Activated naive CD4-positive, alpha-beta T cell treated with anti-CD3 and anti-CD28 coated beads, Interleukin-2, amount 50 U/mL, for 24 hours (primary cell): ENCODE results near the gene CCNL1.
A peak's percentile ranks its signal among the peaks of the same experiment; 100 is the strongest.
"Not testable (repeated sequence)": the region's sequence is repeated elsewhere in the genome, so short reads cannot be mapped to it uniquely, and the experiment has no call there.

Source experiments
- H3K27ac Mint-ChIP-seq: one replicate; pipeline ENCODE4 v1.8.0; 2021; ENCODE audit warnings: mild to moderate bottlenecking, mixed read lengths
- H3K27me3 Mint-ChIP-seq: one replicate; pipeline ENCODE4 v1.8.0; 2021; ENCODE audit warnings: mixed read lengths
- H3K36me3 Mint-ChIP-seq: one replicate; pipeline ENCODE4 v1.8.0; 2021; ENCODE audit warnings: mixed read lengths
- H3K4me1 Mint-ChIP-seq: one replicate; pipeline ENCODE4 v1.8.0; 2021; ENCODE audit warnings: mixed read lengths
- H3K4me3 Mint-ChIP-seq: one replicate; pipeline ENCODE4 v1.8.0; 2021; ENCODE audit warnings: mild to moderate bottlenecking, mixed read lengths
- H3K9me3 Mint-ChIP-seq: one replicate; pipeline ENCODE4 v1.8.0; 2021; ENCODE audit warnings: mixed read lengths

The CCNL1 gene

DNA sequence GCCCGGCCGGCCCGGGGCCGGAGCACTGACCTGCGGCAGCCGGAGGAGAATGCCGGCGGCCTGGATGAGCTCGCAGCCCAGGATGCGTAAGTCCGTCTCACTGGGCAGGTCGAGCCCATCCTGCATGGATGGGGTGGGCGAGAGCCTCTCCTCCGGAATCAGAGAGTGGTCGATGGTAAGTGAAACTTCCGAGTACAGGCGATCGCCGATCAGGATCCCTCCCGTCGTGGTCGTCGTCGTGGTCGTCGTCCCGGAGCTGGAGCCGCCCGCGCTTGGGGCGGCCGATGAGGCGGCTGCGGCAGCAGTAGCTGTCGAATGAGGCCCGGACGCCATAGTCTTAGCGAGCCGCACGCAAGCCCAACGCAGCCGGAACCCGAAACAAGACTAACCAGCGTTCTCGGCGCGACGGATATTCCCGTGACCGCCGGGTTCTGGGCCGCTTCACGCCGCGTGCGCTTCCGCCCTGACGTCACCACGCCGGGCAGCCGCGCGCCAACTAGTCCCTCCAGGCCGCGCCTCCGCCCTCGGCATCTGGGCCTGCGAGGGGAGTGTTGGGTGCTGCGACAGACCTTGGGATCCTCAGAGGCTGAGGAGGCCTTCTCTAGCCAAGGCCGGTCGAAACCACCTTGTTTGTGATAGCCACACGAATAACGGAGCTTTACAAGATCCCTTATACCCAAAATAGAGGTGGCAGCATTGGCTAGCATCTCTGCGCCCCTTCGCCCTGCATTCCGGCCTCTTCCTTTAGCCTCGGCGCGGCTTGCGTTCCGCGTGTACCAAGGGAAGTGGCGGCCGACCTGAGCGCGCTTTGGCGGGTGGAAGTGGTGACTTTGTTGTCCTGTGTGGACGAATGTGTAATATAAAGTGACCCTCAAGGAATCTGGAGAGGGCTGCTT is at the start of gene CCNL1:
TSS of gene CCNL1 (minus strand) at position 386 of the 896 bp plus-strand sequence. CDS start at position 333, 53 bp downstream.
- H3K27ac Mint-ChIP-seq, result peak within 1 kb of the TSS; percentile 99
- H3K4me1 Mint-ChIP-seq, result peaks cover 45% of the 10 kb centered on the region
- H3K4me3 Mint-ChIP-seq, result peak within 1 kb of the TSS; percentile 92
- no peaks in the 10 kb centered on the region for H3K27me3 Mint-ChIP-seq
- H3K9me3 Mint-ChIP-seq, result no peaks in the 10 kb centered on the region
- peaks cover 36% of the 10 kb centered on the region for H3K36me3 Mint-ChIP-seq

DNA sequence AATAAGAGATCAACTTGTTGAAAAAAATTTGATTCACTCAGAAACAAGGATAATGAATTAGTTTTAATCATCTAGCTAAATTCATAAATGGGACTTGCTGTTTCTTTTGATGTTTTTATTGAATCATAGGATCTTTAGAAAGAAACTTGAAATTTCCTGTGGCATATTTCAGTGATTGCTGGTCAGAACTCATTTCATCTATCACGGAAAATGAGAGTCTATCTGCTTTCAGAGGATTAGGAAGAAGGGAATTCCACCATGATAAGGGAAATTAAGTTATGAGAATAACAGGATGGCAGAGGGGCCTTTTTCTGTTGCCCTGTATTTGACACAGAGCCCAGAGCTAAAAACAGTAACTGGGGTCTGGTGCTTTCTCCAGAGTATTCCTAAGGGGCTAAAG is 44.9 kb upstream of the CCNL1 start:
- Mint-ChIP-seq H3K36me3 (no peaks in the 10 kb centered on the region), H3K4me1 (no peaks in the 10 kb centered on the region), H3K9me3 (no peaks in the 10 kb centered on the region)

DNA sequence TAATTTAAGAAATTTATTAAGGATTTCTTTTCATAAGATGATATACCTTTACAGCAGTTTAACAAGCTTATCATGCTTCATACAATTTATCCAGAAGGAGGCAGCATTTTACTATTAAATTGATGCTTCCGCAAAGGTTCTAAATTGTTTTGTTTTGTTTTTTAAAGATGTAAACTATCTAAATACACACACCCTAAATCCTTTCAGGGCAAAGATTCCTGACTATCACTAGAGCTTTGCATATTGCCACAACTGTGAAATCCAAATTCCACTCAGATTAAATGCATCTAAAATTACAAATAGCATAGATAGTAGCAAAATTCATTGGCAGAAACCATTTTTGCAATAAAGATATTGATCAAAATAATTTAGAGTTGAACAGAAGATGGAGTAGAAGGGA is 44.5 kb upstream of the CCNL1 start:
- Mint-ChIP-seq H3K27ac (no peak overlapping the region), H3K36me3 (no peaks in the 10 kb centered on the region), H3K9me3 (no peaks in the 10 kb centered on the region)

More for the DNA sequence above, 44.9 kb upstream of the CCNL1 start:
- H3K27me3 Mint-ChIP-seq, result no peaks in the 10 kb centered on the region
- no peak overlapping the region for H3K4me3 Mint-ChIP-seq
- H3K27ac Mint-ChIP-seq, result no peak overlapping the region

DNA sequence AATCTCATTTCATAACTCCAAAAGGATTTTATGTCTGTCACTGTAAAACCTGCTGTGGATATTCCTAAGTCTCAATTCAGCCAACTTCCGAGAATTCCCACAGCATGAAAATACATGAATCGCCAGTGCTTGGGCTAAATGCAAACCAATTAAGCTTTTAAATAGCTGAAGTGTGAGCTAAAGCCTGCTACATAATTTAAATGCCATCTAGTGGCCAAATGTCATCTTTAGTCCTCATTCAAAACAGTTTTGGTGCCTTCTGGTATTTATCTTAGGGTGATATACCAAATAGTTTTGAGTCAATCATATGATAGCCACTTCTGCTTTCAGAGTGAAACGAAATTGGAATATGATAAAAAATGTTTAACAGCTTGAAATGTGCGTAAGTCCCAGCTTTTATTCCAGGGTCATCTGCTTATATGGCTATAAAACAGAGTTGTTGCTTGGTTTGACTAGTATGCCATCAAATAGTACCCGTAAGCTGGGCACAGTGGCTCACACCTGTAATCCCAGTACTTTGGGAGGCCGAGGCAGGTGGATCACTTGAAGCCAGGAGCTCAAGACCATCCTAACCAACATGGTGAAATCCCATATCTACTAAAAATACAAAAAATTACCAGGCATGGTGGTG is 41.8 kb upstream of the CCNL1 start:
- H3K36me3 Mint-ChIP-seq, result peaks cover 5% of the 10 kb centered on the region
- H3K9me3 Mint-ChIP-seq, result peaks cover 6% of the 10 kb centered on the region
- H3K27me3 Mint-ChIP-seq, result no peaks in the 10 kb centered on the region
- no peak overlapping the region for H3K27ac Mint-ChIP-seq
- no peaks in the 10 kb centered on the region for H3K4me1 Mint-ChIP-seq
- H3K4me3 Mint-ChIP-seq, result no peak overlapping the region

More for the DNA sequence above, 44.5 kb upstream of the CCNL1 start:
- Mint-ChIP-seq H3K4me3 (no peak overlapping the region), H3K4me1 (no peaks in the 10 kb centered on the region), H3K27me3 (no peaks in the 10 kb centered on the region)

DNA sequence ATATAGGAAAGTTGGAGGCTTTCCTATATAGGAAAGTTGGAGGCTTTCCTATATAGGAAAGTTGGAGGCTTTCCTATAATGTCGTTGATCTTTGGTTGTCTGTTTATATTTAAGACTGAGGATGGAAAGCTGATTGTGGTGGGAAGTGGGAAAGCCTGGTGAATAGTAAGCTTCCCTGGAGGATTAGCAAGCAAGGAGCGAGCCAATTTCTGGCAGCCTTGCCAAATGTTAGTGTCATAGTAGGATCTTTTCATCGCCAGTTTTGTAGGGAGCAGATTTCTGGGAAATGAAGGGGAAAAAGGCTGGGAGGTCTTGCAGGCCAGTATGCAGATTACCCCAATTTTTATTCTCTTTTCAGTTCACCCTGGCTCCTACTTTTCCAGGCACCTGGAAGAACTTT is 39.9 kb upstream of the CCNL1 start:
- Mint-ChIP-seq H3K36me3 (peaks cover 7% of the 10 kb centered on the region), H3K27me3 (no peaks in the 10 kb centered on the region), H3K4me3 (no peak overlapping the region), H3K27ac (no peak overlapping the region), H3K4me1 (no peaks in the 10 kb centered on the region), H3K9me3 (peaks cover 14% of the 10 kb centered on the region)

DNA sequence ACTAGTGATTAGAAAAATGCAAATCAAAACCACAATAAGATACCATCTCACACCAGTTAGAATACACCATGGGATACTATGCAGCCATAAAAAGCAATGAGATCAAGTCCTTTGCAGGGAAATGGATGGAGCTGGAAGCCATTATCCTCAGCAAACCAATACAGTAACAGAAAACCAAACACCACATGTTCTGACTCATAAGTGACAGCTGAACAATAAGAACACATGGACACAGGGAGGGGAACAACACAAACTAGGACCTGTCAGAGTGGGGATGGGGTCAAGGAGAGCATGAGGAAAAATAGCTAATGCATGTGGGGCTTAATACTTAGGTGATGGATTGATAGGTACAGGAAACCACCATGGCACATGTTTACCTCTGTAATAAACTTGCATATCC is 36.0 kb upstream of the CCNL1 start:
- Mint-ChIP-seq H3K4me3 (no peak overlapping the region), H3K9me3 (peaks cover 20% of the 10 kb centered on the region), H3K27me3 (no peaks in the 10 kb centered on the region), H3K4me1 (no peaks in the 10 kb centered on the region), H3K27ac (no peak overlapping the region), H3K36me3 (peaks cover 31% of the 10 kb centered on the region)

DNA sequence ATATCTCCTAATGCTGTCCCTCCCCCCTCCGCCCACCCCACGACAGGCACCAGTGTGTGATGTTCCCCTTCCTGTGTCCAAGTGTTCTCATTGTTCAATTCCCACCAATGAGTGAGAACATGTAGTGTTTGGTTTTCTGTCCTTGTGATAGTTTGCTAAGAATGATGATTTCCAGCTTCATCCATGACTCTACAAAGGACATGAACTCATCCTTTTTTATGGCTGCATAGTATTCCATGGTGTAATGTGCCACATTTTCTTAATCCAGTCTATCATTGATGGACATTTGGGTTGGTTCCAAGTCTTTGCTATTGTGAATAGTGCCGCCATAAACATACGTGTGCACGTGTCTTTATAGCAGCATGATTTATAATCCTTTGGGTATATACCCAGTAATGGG is 31.2 kb upstream of the CCNL1 start:
- H3K4me3 Mint-ChIP-seq, H3K27me3 Mint-ChIP-seq, H3K27ac Mint-ChIP-seq, H3K4me1 Mint-ChIP-seq: not testable (repeated sequence)
- H3K9me3 Mint-ChIP-seq, result peaks cover 52% of the 10 kb centered on the region
- H3K36me3 Mint-ChIP-seq, result peaks cover 59% of the 10 kb centered on the region

DNA sequence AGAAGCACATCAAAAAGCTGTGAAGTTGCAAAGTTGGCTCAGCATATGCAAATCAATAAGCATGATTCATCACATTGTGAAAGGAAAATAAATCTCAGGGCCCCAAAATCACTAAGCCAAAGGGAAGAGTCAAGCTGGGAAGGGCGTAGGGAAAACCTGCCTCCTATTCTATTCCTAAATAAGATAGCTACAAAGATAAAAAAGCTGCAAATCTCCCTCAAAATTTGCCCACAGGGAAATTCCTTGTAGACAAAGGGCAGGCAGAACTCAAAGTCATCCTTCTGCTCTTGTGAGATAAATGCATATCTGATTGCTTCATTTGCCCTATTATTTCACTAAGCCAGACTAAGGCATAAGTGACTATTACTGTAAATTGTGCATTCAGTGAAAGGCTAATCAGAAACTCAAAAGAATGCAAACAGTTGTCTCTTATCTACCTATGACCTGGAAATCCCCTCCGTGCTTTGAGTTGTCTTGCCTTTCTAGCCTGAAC is 30.5 kb upstream of the CCNL1 start:
- H3K27ac Mint-ChIP-seq, result no peak overlapping the region
- no peak overlapping the region for H3K4me3 Mint-ChIP-seq
- no peaks in the 10 kb centered on the region for H3K4me1 Mint-ChIP-seq
- peaks cover 67% of the 10 kb centered on the region for H3K36me3 Mint-ChIP-seq
- H3K27me3 Mint-ChIP-seq, result no peaks in the 10 kb centered on the region
- peaks cover 52% of the 10 kb centered on the region for H3K9me3 Mint-ChIP-seq

DNA sequence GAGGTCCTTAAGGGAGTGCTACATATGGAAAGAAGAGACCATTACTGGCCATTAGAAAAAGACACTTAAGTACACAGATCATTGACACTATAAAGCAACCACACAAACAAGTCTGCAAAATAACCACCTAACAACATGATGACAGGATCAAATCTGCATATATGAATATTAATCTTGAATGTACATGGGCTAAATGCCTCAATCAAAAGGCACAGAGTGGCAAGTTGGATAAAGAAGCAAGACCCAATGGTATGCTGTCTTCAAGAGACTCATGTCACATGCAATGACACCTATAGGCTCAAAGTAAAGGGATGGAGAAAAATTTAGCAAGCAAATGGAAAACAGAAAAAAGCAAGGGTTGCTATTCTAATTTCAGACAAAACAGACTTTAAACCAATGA is 28.4 kb upstream of the CCNL1 start:
- Mint-ChIP-seq H3K4me3 (no peak overlapping the region), H3K4me1 (no peaks in the 10 kb centered on the region), H3K27me3 (no peaks in the 10 kb centered on the region), H3K9me3 (peaks cover 59% of the 10 kb centered on the region), H3K27ac (no peak overlapping the region), H3K36me3 (peaks cover 69% of the 10 kb centered on the region)

DNA sequence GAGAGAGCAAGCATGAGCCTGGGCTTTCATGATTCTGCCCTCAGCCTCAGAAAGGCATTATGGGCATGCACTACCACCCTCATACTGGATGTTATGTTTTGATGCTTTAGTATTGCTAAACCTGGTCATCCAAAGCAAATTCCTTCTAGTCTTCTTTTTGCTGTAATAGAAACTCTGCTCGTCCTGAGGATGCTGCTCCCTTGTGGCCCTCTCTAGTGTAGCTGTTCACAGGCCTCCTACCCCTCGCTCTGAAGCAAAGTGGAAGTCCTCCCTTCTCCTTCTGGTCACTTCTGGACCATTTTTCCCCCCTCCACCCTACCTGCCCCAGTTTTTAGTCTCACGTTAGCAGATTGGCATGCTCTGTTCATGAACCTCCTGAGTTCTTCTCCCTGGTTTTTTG is 22.9 kb upstream of the CCNL1 start:
- no peak overlapping the region for H3K27ac Mint-ChIP-seq
- H3K9me3 Mint-ChIP-seq, result peaks cover 34% of the 10 kb centered on the region
- no peaks in the 10 kb centered on the region for H3K27me3 Mint-ChIP-seq
- peaks cover 15% of the 10 kb centered on the region for H3K4me1 Mint-ChIP-seq
- no peak overlapping the region for H3K4me3 Mint-ChIP-seq
- H3K36me3 Mint-ChIP-seq, result peaks cover 54% of the 10 kb centered on the region

DNA sequence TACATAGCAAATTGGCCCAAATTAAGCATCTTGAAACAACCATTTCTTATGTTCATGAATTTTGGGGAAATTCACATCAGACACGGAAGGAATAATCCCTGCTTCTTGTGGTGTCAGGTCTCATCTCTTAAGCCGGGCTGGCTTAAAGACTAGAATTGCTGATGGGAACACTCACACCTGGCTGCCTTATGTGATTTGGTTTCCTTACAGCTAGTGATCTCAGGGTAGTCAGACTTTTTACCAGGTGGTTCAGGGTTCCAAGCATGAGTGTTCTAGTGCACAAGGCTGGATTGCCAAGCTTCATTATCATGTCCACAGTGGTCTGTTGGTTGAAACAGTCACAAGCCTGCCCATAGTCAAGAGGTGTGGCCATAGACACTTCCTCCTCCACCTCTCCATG is 20.3 kb upstream of the CCNL1 start:
- Mint-ChIP-seq H3K4me3 (no peak overlapping the region), H3K27me3 (no peaks in the 10 kb centered on the region), H3K27ac (no peak overlapping the region), H3K36me3 (peaks cover 42% of the 10 kb centered on the region), H3K9me3 (peaks cover 20% of the 10 kb centered on the region), H3K4me1 (peaks cover 34% of the 10 kb centered on the region)

DNA sequence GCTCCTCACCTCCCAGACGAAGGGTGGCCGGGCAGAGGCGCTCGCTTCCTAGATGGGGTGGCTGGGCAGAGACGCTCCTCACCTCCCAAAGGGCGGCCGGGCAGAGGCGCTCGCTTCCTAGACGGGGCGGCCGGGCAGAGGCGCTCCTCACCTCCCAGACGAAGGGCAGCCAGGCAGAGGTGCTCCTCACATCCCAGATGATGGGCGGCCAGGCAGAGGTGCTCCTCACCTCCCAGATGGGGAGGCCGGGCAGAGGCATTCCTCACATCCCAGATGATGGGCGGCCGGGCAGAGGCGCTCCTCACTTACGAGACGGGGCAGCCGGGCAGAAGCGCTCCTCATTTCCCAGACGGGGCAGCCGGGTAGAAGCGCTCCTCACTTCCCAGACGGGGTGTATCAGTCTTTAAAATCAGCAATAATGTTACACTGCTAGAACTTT is 19.4 kb upstream of the CCNL1 start:
- H3K27ac Mint-ChIP-seq, result no peak overlapping the region
- H3K9me3 Mint-ChIP-seq, result peaks cover 14% of the 10 kb centered on the region
- peaks cover 34% of the 10 kb centered on the region for H3K36me3 Mint-ChIP-seq
- H3K4me3 Mint-ChIP-seq, result no peak overlapping the region
- H3K27me3 Mint-ChIP-seq, result no peaks in the 10 kb centered on the region
- peaks cover 36% of the 10 kb centered on the region for H3K4me1 Mint-ChIP-seq

DNA sequence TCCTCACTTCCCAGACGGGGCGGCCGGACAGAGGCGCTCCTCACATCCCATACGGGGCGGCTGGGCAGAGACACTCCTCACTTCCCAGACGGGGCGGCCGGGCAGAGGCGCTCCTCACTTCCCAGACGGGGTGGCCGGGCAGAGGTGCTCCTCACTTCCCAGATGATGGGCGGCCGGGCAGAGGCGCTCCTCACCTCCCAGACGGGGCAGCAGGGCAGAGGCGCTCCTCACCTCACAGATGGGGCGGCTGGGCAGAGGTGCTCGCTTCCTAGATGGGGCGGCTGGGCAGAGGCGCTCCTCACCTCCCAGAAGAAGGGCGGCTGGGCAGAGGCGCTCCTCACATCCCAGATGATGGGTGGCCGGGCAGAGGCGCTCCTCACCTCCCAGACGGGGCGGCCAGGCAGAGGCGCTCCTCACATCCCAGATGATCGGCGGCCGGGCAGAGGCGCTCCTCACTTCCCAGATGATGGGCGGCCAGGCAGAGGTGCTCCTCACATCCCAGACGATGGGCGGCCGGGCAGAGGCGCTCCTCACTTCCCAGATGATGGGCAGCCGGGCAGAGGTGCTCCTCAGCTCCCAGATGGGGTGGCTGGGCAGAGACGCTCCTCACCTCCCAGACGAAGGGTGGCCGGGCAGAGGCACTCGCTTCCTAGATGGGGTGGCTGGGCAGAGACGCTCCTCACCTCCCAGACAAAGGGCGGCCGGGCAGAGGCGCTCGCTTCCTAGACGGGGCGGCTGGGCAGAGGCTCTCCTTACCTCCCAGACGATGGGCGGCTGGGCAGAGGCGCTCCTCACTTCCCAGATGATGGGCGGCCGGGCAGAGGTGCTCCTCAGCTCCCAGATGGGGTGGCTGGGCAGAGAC is 18.8 kb upstream of the CCNL1 start:
- H3K4me1 Mint-ChIP-seq, result peaks cover 40% of the 10 kb centered on the region
- H3K9me3 Mint-ChIP-seq, H3K27ac Mint-ChIP-seq, H3K4me3 Mint-ChIP-seq, H3K27me3 Mint-ChIP-seq: not testable (repeated sequence)
- peaks cover 29% of the 10 kb centered on the region for H3K36me3 Mint-ChIP-seq

DNA sequence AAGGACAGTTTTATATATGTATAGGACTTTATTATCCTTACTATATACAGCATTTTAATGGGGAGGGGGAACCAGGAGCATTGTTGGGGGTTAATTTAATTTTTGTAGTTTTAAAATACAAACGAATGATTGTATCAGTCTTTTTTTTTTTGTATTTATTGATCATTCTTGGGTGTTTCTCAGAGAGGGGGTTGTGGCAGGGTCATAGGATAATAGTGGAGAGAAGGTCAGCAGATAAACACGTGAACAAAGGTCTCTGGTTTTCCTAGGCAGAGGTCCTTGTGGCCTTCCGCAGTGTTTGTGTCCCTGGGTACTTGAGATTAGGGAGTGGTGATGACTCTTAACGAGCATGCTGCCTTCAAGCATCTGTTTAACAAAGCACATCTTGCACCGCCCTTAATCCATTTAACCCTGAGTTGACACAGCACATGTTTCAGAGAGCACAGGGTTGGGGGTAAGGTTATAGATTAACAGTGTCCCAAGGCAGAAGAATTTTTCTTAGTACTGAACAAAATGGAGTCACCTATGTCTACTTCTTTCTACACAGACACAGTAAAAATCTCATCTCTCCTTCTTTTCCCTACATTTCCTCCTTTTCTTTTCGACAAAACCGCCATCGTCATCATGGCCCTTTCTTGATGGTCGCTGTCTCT is 18.0 kb upstream of the CCNL1 start:
- not testable (repeated sequence) for H3K4me3 Mint-ChIP-seq, H3K27me3 Mint-ChIP-seq

DNA sequence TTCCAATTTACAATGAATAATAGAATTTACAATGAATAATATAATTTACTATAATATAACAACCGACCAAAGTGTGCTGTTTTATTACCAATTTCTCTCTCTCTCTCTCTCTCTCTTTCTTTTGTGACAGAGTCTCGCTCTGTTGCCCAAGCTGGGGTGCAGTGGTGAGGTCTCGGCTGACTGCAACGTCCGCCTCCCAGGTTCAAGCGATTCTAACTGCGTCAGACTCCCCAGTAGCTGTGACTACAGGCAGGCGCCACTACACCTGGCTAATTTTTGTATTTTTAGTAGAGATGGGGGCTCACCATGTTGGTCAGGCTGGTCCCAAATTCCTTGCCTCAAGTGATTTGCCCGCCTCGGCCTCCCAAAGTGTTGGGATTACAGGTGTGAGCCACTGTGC is 17.0 kb upstream of the CCNL1 start:
- H3K4me3 Mint-ChIP-seq, result peak overlapping the region; percentile 66
- peaks cover 35% of the 10 kb centered on the region for H3K4me1 Mint-ChIP-seq
- H3K27ac Mint-ChIP-seq, result peak overlapping the region; percentile 97
- no peaks in the 10 kb centered on the region for H3K9me3 Mint-ChIP-seq
- no peaks in the 10 kb centered on the region for H3K27me3 Mint-ChIP-seq
- peaks cover 15% of the 10 kb centered on the region for H3K36me3 Mint-ChIP-seq

More for the DNA sequence above, 18.0 kb upstream of the CCNL1 start:
- Mint-ChIP-seq H3K4me1 (peaks cover 40% of the 10 kb centered on the region), H3K36me3 (peaks cover 20% of the 10 kb centered on the region), H3K27ac (peak overlapping the region; percentile 41)
- not testable (repeated sequence) for H3K9me3 Mint-ChIP-seq
